Measurements from ENCODE around the gene MNX1. TPM values are rescaled to one million over a fixed set of nuclear protein-coding genes. Genes with fewer than 3 reads are reported as not detected.

Gene MNX1
- total and polyA plus RNA-seq, 2 of the 4 experiments (the other 2 are of a cell fraction), result not detected

- Histone ChIP-seq H2BK15ac (ENCODE audit: low read depth, low read length) (no peak overlapping the region), H3K27ac (ENCODE audit: insufficient read depth, low read length) (no peak overlapping the region), H4K20me1 (ENCODE audit: insufficient read depth, low read length) (peaks cover 15% of the 10 kb centered on the region; the same call in 1 of the 2 replicates), H3K79me1 (ENCODE audit: low read depth in 1 of 2, low read length in 2 of 2) (peaks cover 8 to 27% of the 10 kb centered on the region in 2 experiments; a peak in 3 of 4 replicates), H3K4me2 (ENCODE audit: low read depth, low read length) (no peak overlapping the region), H3K18ac (ENCODE audit: low read depth, low read length) (no peak overlapping the region), H2AK9ac (replicated peaks; ENCODE audit: low read depth, low read length, poor library complexity) (no peak overlapping the region), H3K9me1 (ENCODE audit: insufficient read depth, low read length) (no peaks in the 10 kb centered on the region), H3K9me3 (ENCODE audit: control insufficient read depth, insufficient read depth, low read length) (no peaks in the 10 kb centered on the region), H3K56ac (ENCODE audit: extremely low read depth, insufficient read depth, low read length) (no peak overlapping the region), H4K91ac (ENCODE audit: insufficient read depth, low read depth, low read length) (no peak overlapping the region), H3K9ac (ENCODE audit: low read depth, low read length) (no peak overlapping the region), H3K36me3 (ENCODE audit: control insufficient read depth, insufficient read depth, low read length) (peaks cover 72% of the 10 kb centered on the region), H3K4me1 (ENCODE audit: control insufficient read depth, insufficient read depth, low read length) (no peaks in the 10 kb centered on the region), H2AFZ (replicated peaks; ENCODE audit: low read length, poor library complexity) (no peak overlapping the region), H2AK5ac (ENCODE audit: low read depth, low read length) (no peak overlapping the region), H4K5ac (ENCODE audit: low read depth, low read length) (no peak overlapping the region), H3K4me3 (ENCODE audit: insufficient read depth, low read depth, low read length) (no peak overlapping the region), H3K23ac (ENCODE audit: low read depth, low read length) (no peak overlapping the region), H3K14ac (replicated peaks; ENCODE audit: low read depth, low read length) (no peak overlapping the region), H3K27me3 (ENCODE audit: control insufficient read depth, insufficient read depth, low read length) (no peaks in the 10 kb centered on the region), H3K4ac (ENCODE audit: low read depth, low read length) (no peak overlapping the region), H2BK20ac (ENCODE audit: low read depth, low read length) (no peak overlapping the region), H2BK5ac (ENCODE audit: low read depth, low read length, poor library complexity, severe bottlenecking) (no peak overlapping the region), H4K8ac (ENCODE audit: low read depth in 2 of 2, low read length in 2 of 2) (no peak overlapping the region), H2BK120ac (ENCODE audit: low read depth, low read length) (no peak overlapping the region)
- dilution Hi-C loops (cut with HindIII; ENCODE audit: low sequenced_read_pairs, unreplicated experiment) (no loop called here), intact Hi-C loops (cut with micrococcal nuclease) (loop anchor here (10.0 kb wide), 1 partner anchor 413 kb away; no protein-coding TSS in a partner anchor), in situ Hi-C loops (cut with MboI; ENCODE audit: low sequenced_read_pairs) (loop anchor here (25.0 kb wide), 3 partner anchors 175 to 425 kb away; partner anchors contain the start of gene UBE3C)
- ChIA-PET POLR2A (ENCODE audit: unreplicated experiment) (no interaction called here), CTCF (no interaction called here)
- WGBS, 2 experiments (ENCODE audit: extremely low coverage in 2 of 2, insufficient read length in 1 of 2), result 96% methylated on average over 13 of the region's 18 CpGs; no CpG with 5 or more reads in 1 of the 2 experiments
- no TSS peak for BruUV-seq (replicated peaks)
- TF ChIP-seq BHLHE40 (IDR thresholded peaks at IDR 0.05; ENCODE audit: low read depth, low read length) (no peak), FOS (IDR thresholded peaks at IDR 0.05; ENCODE audit: low read depth, low read length) (no peak), MAFK (IDR thresholded peaks at IDR 0.05; ENCODE audit: low read depth, low read length) (no peak), SMC3 (IDR thresholded peaks at IDR 0.05; ENCODE audit: low read depth, low read length) (no peak), NFE2L2 (IDR thresholded peaks at IDR 0.05; ENCODE audit: low read depth, low read length) (no peak)
- DNase-seq, result no peak
- ATAC-seq (ENCODE audit: low read depth), result no peak
These were observed 48.3 kb downstream of the MNX1 start for GRCh38 chr7:156962145-156962544.

All from IMR-90 (cell line).